ENCODE results near the gene PRKG1. TPM values are rescaled to one million over a fixed set of nuclear protein-coding genes. Genes with fewer than 3 reads are reported as not detected.

The PRKG1 gene
- total and polyA plus RNA-seq, 2 of the 8 experiments (the other 6 are each of a cell fraction or from before 2014, with no cell fraction given), result 4.2 to 15.2 TPM

DNA sequence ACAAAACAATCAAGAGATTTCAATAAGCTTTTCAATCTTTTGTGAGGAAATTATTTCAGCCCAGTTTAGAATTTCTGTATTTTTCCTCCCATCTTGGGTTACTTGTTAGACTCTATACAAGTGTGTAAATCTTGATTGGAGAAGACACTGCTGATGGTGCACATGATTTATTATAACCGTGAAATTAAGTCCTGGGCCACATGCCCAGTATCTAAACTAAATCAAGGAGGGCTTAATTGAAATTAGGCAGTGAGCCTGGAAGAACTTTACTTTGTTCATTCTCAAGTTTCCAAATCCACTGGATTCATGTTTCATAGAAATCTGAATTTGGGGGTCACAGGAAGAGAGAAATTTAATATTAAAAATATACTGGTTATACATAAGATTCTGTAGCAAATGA, 580.6 kb downstream of the PRKG1 start:
- Histone ChIP-seq H4K91ac (replicated peaks; ENCODE audit: insufficient read length, low read length) (no peak overlapping the region), H3K4me1 (replicated peaks in 1 of 4; ENCODE audit: control insufficient read depth in 3 of 4, insufficient read depth in 4 of 4, low read length in 3 of 4) (no peaks in the 10 kb centered on the region), H3K79me1 (ENCODE audit: low read depth, low read length) (no peaks in the 10 kb centered on the region), H4K5ac (ENCODE audit: insufficient read length, low read depth, low read length) (no peak overlapping the region), H2BK20ac (ENCODE audit: low read length) (no peak overlapping the region), H3K36me3 (ENCODE audit: control insufficient read depth in 2 of 4, insufficient read depth in 4 of 4, low read length in 3 of 4) (no peaks in the 10 kb centered on the region), H3K56ac (replicated peaks; ENCODE audit: insufficient read length, low read depth, low read length) (no peak overlapping the region), H3K9ac (replicated peaks in 1 of 4; ENCODE audit: extremely low read depth in 1 of 4, low read depth in 3 of 4, low read length in 3 of 4) (no peak overlapping the region), H2AK5ac (ENCODE audit: low read depth, low read length) (no peak overlapping the region), H2BK5ac (ENCODE audit: low read depth, low read length) (no peak overlapping the region), H3K9me3 (ENCODE audit: insufficient read depth in 2 of 2, low read depth in 1 of 2, low read length in 1 of 2) (no peaks in the 10 kb centered on the region), H4K8ac (ENCODE audit: extremely low read depth, insufficient read depth, low read length) (no peak overlapping the region), H2AFZ (ENCODE audit: low read length) (no peak overlapping the region), H3K4me3 (ENCODE audit: extremely low read depth in 1 of 4, insufficient read depth in 2 of 4, low read depth in 3 of 4, low read length in 4 of 4) (no peak overlapping the region), H2BK120ac (replicated peaks; ENCODE audit: low read depth, low read length) (no peak overlapping the region), H3K79me2 (ENCODE audit: control insufficient read depth in 1 of 2, insufficient read depth in 2 of 2, low read length in 2 of 2) (no peaks in the 10 kb centered on the region), H3K18ac (ENCODE audit: extremely low read depth, low read length) (no peak overlapping the region), H2BK15ac (ENCODE audit: low read length) (no peak overlapping the region), H4K20me1 (replicated peaks in 1 of 2; ENCODE audit: control insufficient read depth in 1 of 2, insufficient read depth in 2 of 2, low read length in 2 of 2) (no peaks in the 10 kb centered on the region), H3K23ac (ENCODE audit: insufficient read length) (no peak overlapping the region), H3K27ac (ENCODE audit: low read depth, low read length) (no peak overlapping the region), H3K27me3 (replicated peaks in 1 of 4; ENCODE audit: control insufficient read depth in 3 of 4, extremely low read depth in 1 of 4, insufficient read depth in 3 of 4, low read length in 3 of 4) (no peaks in the 10 kb centered on the region), H3K23me2 (ENCODE audit: low read depth, low read length) (no peaks in the 10 kb centered on the region), H2BK12ac (ENCODE audit: low read depth, low read length) (no peak overlapping the region), H3K14ac (ENCODE audit: insufficient read length) (no peak overlapping the region), H3K4me2 (ENCODE audit: insufficient read depth in 1 of 2, low read depth in 2 of 2, low read length in 2 of 2) (no peak overlapping the region), H3K4ac (replicated peaks; ENCODE audit: insufficient read length, low read depth, low read length) (no peak overlapping the region)
- 100% methylated on average over 1 of the region's 1 CpG; no CpG with 5 or more reads in 1 of the 2 experiments for WGBS, 2 experiments (ENCODE audit: extremely low coverage in 1 of 2, insufficient coverage in 1 of 2, insufficient read length in 1 of 2, insufficient replicate concordance in 2 of 2, low coverage in 1 of 2, low lambda C conversion rate in 2 of 2, missing lambda C conversion rate in 1 of 2)
- no peak for TF ChIP-seq CBX5 (IDR thresholded peaks at IDR 0.05; ENCODE audit: low read depth, low read length)
- TF ChIP-seq JUN (IDR thresholded peaks at IDR 0.05; ENCODE audit: low read depth, low read length), result no peak
- POLR2A ChIA-PET (ENCODE audit: partially characterized antibody), result no interaction called here
- DNase-seq (ENCODE audit: low read depth in 1 of 2, low spot score in 2 of 2) (no peak), FAIRE-seq (no peak)
- CTCF ChIA-PET (ENCODE audit: partially characterized antibody), result interaction anchor here (1.0 kb wide), 1 partner anchor 36 kb away, joined by 3 read pairs; no protein-coding TSS in a partner anchor

Measured in H1 (cell line).